NCI-H2171 treated with DMSO at 0.1 percent for 48 hours (cell line): Measurements from ENCODE around the gene E2F1.
A peak's percentile ranks its signal among the peaks of the same experiment; 100 is the strongest.

Source experiments
- DNase-seq: peaks from one replicate; lab custom pipeline; 2025; lab: John Stamatoyannopoulos, UW

Gene E2F1

GRCh38 chr20:33671573-33672288 lies 14.5 kb downstream of the E2F1 start:
- no peak for DNase-seq

GRCh38 chr20:33670715-33671499 lies 15.3 kb downstream of the E2F1 start:
- no peak for DNase-seq

- DNase-seq, result no peak
Measured at GRCh38 chr20:33669873-33670640, 16.1 kb downstream of the E2F1 start.

GRCh38 chr20:33669224-33669623 lies 17.0 kb downstream of the E2F1 start:
- DNase-seq, result no peak

GRCh38 chr20:33668466-33669155 lies 17.6 kb downstream of the E2F1 start:
- DNase-seq, result no peak

- DNase-seq, result peak; percentile 44
Measured at GRCh38 chr20:33667676-33668465, 18.3 kb downstream of the E2F1 start.

- no peak for DNase-seq
Measured at GRCh38 chr20:33667245-33667675, 18.9 kb downstream of the E2F1 start.

- DNase-seq, result peak; percentile 65
Measured at GRCh38 chr20:33666293-33667244, 19.6 kb downstream of the E2F1 start, which contains the start of gene ACTL10. Gene ACTL10, plus strand, starts transcription at chr20:33666943. Its CDS starts 555 bp downstream, at chr20:33667498.

- no peak for DNase-seq
Measured at GRCh38 chr20:33664762-33665144, 21.4 kb downstream of the E2F1 start.

GRCh38 chr20:33664085-33664761 lies 22.0 kb downstream of the E2F1 start:
- DNase-seq, result no peak

- peak; percentile 86 for DNase-seq
Measured at GRCh38 chr20:33663161-33664084, 22.8 kb downstream of the E2F1 start.

GRCh38 chr20:33662172-33662571 lies 24.0 kb downstream of the E2F1 start, which contains the start of gene C20orf144:
Gene C20orf144, plus strand, starts transcription at chr20:33662327. Its CDS starts 19 bp downstream, at chr20:33662346.
- DNase-seq, result no peak

- no peak for DNase-seq
Measured at GRCh38 chr20:33660685-33661058, 25.5 kb downstream of the E2F1 start.

GRCh38 chr20:33660035-33660684 lies 26.0 kb downstream of the E2F1 start:
- DNase-seq, result no peak

GRCh38 chr20:33659341-33660034 lies 26.7 kb downstream of the E2F1 start:
- no peak for DNase-seq

- DNase-seq, result no peak
Measured at GRCh38 chr20:33658929-33659328, 27.3 kb downstream of the E2F1 start.

GRCh38 chr20:33658510-33658909 lies 27.7 kb downstream of the E2F1 start:
- no peak for DNase-seq
